ENCODE results near the gene GPANK1.

The GPANK1 gene

GRCh38 chr6:31620586-31621319 lies 44.0 kb downstream of the GPANK1 start, which contains the start of gene PRRC2A:
TSS of gene PRRC2A (plus strand) at chr6:31620715. CDS start at chr6:31622790, 2,075 bp downstream.
- no peak for TF ChIP-seq CTCF (IDR thresholded peaks at IDR 0.05; ENCODE audit: low read depth, low read length)
- peak; percentile 97 for DNase-seq (ENCODE audit: extremely low read depth, low read depth)

GRCh38 chr6:31619805-31620585 lies 44.8 kb downstream of the GPANK1 start:
- DNase-seq (ENCODE audit: extremely low read depth, low read depth) = peak; percentile 95
- TF ChIP-seq CTCF (IDR thresholded peaks at IDR 0.05; ENCODE audit: low read depth, low read length) = no peak

- no peak for DNase-seq (ENCODE audit: extremely low read depth, low read depth)
- no peak for TF ChIP-seq CTCF (IDR thresholded peaks at IDR 0.05; ENCODE audit: low read depth, low read length)
These were observed 47.8 kb downstream of the GPANK1 start for GRCh38 chr6:31617010-31617409.

- no peak for TF ChIP-seq CTCF (IDR thresholded peaks at IDR 0.05; ENCODE audit: low read depth, low read length)
- no peak for DNase-seq (ENCODE audit: extremely low read depth, low read depth)
These were observed 49.0 kb downstream of the GPANK1 start for GRCh38 chr6:31615748-31616147.

GRCh38 chr6:31614684-31615578 lies 49.9 kb downstream of the GPANK1 start, which contains the start of gene AIF1:
TSS of gene AIF1 (plus strand) at chr6:31615234. CDS start at chr6:31615330, 96 bp downstream.
- DNase-seq (ENCODE audit: extremely low read depth, low read depth) = no peak
- TF ChIP-seq CTCF (IDR thresholded peaks at IDR 0.05; ENCODE audit: low read depth, low read length) = no peak

GRCh38 chr6:31614075-31614619 lies 50.6 kb downstream of the GPANK1 start:
- no peak for DNase-seq (ENCODE audit: extremely low read depth, low read depth)
- no peak for TF ChIP-seq CTCF (IDR thresholded peaks at IDR 0.05; ENCODE audit: low read depth, low read length)
